ENCODE measurements around the gene ZNF182. TPM values are rescaled to one million over a fixed set of nuclear protein-coding genes. Genes with fewer than 3 reads are reported as not detected.
"Not testable (repeated sequence)": the region's sequence is repeated elsewhere in the genome, so short reads cannot be mapped to it uniquely, and the experiment has no call there.

ZNF182 gene
- total and polyA plus RNA-seq, 2 experiments from 2014 or later = 6.2 to 7.1 TPM

- DNase-seq (ENCODE audit: low spot score); H3K27me3 ChIP-seq (ENCODE audit: insufficient read depth); H3K4me3 Mint-ChIP-seq; H3K4me1 ChIP-seq (ENCODE audit: insufficient read depth); H3K27ac Mint-ChIP-seq; H3K79me2 ChIP-seq (replicated peaks; ENCODE audit: insufficient read depth); H3F3A ChIP-seq (replicated peaks; ENCODE audit: low read depth); H3K36me3 ChIP-seq (ENCODE audit: insufficient read depth); H3K36me3 Mint-ChIP-seq (ENCODE audit: low read depth); H4K20me1 ChIP-seq (replicated peaks; ENCODE audit: insufficient read depth); H3K27me3 Mint-ChIP-seq (ENCODE audit: insufficient read depth, low read depth, poor library complexity); H2AFZ ChIP-seq; H3K9me3 Mint-ChIP-seq; ATAC-seq; H3K4me1 Mint-ChIP-seq; H3K9me2 ChIP-seq (ENCODE audit: insufficient read depth): not testable (repeated sequence)
- Histone ChIP-seq H3K27ac (ENCODE audit: low read depth) (peak overlapping the region; percentile 97; the same call in 1 of the 2 replicates), H3K4me3 (peak overlapping the region; percentile 80), H3K4me2 (peak overlapping the region; percentile 78)
Observed at GRCh38 chrX:48020472-48020871, 16.7 kb upstream of the ZNF182 start.

DNA sequence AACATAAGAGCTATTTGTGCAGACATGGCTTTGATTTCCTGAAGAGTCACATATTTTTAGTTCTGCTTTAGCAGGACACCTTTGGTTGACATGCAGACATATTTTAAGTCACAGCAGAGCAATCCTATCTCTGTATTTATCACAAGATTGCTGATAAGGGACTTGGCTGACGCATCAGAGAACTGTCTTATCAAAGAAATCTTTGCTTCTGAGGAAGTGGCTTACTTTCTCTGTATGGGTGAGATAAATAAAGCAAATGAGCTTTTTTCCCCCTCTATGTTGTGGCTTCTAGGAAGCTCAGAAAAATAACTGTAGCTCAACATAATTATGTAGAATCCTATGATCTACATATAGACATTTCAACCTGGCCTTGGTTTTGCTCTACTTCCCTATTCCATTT, 16.1 kb upstream of the ZNF182 start:
- H3K4me2 ChIP-seq; H3K36me3 ChIP-seq (ENCODE audit: insufficient read depth); H3K27me3 Mint-ChIP-seq (ENCODE audit: insufficient read depth, low read depth, poor library complexity); H2AFZ ChIP-seq; ATAC-seq; H3K4me3 Mint-ChIP-seq; H3K79me2 ChIP-seq (replicated peaks; ENCODE audit: insufficient read depth); H3K4me3 ChIP-seq; H3K9me3 Mint-ChIP-seq; H3K4me1 ChIP-seq (ENCODE audit: insufficient read depth); H3K9me2 ChIP-seq (ENCODE audit: insufficient read depth); DNase-seq (ENCODE audit: low spot score); H3F3A ChIP-seq (replicated peaks; ENCODE audit: low read depth); H3K36me3 Mint-ChIP-seq (ENCODE audit: low read depth); H3K27me3 ChIP-seq (ENCODE audit: insufficient read depth); H4K20me1 ChIP-seq (replicated peaks; ENCODE audit: insufficient read depth); H3K27ac ChIP-seq (ENCODE audit: low read depth); H3K27ac Mint-ChIP-seq; H3K4me1 Mint-ChIP-seq: not testable (repeated sequence)

GRCh38 chrX:48016583-48017310, 13.0 kb upstream of the ZNF182 start:
- H3K4me2 ChIP-seq; DNase-seq (ENCODE audit: low spot score); H3K4me1 Mint-ChIP-seq; H3K27me3 ChIP-seq (ENCODE audit: insufficient read depth); H4K20me1 ChIP-seq (replicated peaks; ENCODE audit: insufficient read depth); H3K27ac ChIP-seq (ENCODE audit: low read depth); H3K4me1 ChIP-seq (ENCODE audit: insufficient read depth); H3K4me3 ChIP-seq; H3K27me3 Mint-ChIP-seq (ENCODE audit: insufficient read depth, low read depth, poor library complexity); H3K4me3 Mint-ChIP-seq; H3K36me3 ChIP-seq (ENCODE audit: insufficient read depth); H3K27ac Mint-ChIP-seq; ATAC-seq; H3K9me2 ChIP-seq (ENCODE audit: insufficient read depth); H3K79me2 ChIP-seq (replicated peaks; ENCODE audit: insufficient read depth); H3K36me3 Mint-ChIP-seq (ENCODE audit: low read depth); H3F3A ChIP-seq (replicated peaks; ENCODE audit: low read depth); H2AFZ ChIP-seq; H3K9me3 Mint-ChIP-seq: not testable (repeated sequence)

- ATAC-seq; H2AFZ ChIP-seq; H3K79me2 ChIP-seq (replicated peaks; ENCODE audit: insufficient read depth); H3F3A ChIP-seq (replicated peaks; ENCODE audit: low read depth); DNase-seq (ENCODE audit: low spot score); H3K9me3 Mint-ChIP-seq; H3K27ac Mint-ChIP-seq; H3K27ac ChIP-seq (ENCODE audit: low read depth); H3K4me2 ChIP-seq; H3K4me1 ChIP-seq (ENCODE audit: insufficient read depth); H3K9me2 ChIP-seq (ENCODE audit: insufficient read depth); H3K36me3 Mint-ChIP-seq (ENCODE audit: low read depth); H4K20me1 ChIP-seq (replicated peaks; ENCODE audit: insufficient read depth); H3K4me1 Mint-ChIP-seq; H3K4me3 Mint-ChIP-seq; H3K4me3 ChIP-seq; H3K36me3 ChIP-seq (ENCODE audit: insufficient read depth); H3K27me3 ChIP-seq (ENCODE audit: insufficient read depth); H3K27me3 Mint-ChIP-seq (ENCODE audit: insufficient read depth, low read depth, poor library complexity): not testable (repeated sequence)
Observed at GRCh38 chrX:48009445-48009960, 5.7 kb upstream of the ZNF182 start.

- not testable (repeated sequence) for H3K9me3 Mint-ChIP-seq; H3K4me1 ChIP-seq (ENCODE audit: insufficient read depth); H3K27me3 ChIP-seq (ENCODE audit: insufficient read depth); H3K9me2 ChIP-seq (ENCODE audit: insufficient read depth); DNase-seq (ENCODE audit: low spot score); H4K20me1 ChIP-seq (replicated peaks; ENCODE audit: insufficient read depth); H3K36me3 Mint-ChIP-seq (ENCODE audit: low read depth); H3K36me3 ChIP-seq (ENCODE audit: insufficient read depth); H3K79me2 ChIP-seq (replicated peaks; ENCODE audit: insufficient read depth); H3K27ac Mint-ChIP-seq; H3K4me1 Mint-ChIP-seq; H3F3A ChIP-seq (replicated peaks; ENCODE audit: low read depth); H2AFZ ChIP-seq; H3K4me2 ChIP-seq; H3K4me3 ChIP-seq; H3K27me3 Mint-ChIP-seq (ENCODE audit: insufficient read depth, low read depth, poor library complexity); H3K4me3 Mint-ChIP-seq; ATAC-seq; H3K27ac ChIP-seq (ENCODE audit: low read depth)
Observed at GRCh38 chrX:48006688-48007087, 2.9 kb upstream of the ZNF182 start, which contains the start of gene SPACA5. Gene SPACA5 (plus strand): TSS chrX:48006988. CDS start chrX:48007803, 815 bp downstream.

Data from GM23338 (cell line).